HT-29 (cell line): ENCODE results near the gene SPCS1. TPM values are rescaled to one million over a fixed set of nuclear protein-coding genes. Genes with fewer than 3 reads are reported as not detected.

Experiments used
- DNase-seq: peaks from one replicate; pipeline ENCODE4 v3.0.0-alpha.2; 2015; ENCODE audit warnings: low spot score
- total RNA-seq: library from RNA; depleted of rRNA; stranded (reverse); fragments of >200 nt; shearing (Covaris generic); gene quantifications from 2 replicates; pipeline ENCODE4 v1.2.3, GENCODE V29; 2014

SPCS1 gene
- total RNA-seq, 1 experiment from 2014 or later, result 85.7 TPM

- no peak for DNase-seq
These were observed 11.2 kb upstream of the SPCS1 start for GRCh38 chr3:52694528-52695189.

GRCh38 chr3:52695798-52696671 is 9.9 kb upstream of the SPCS1 start:
- DNase-seq, result no peak

DNA sequence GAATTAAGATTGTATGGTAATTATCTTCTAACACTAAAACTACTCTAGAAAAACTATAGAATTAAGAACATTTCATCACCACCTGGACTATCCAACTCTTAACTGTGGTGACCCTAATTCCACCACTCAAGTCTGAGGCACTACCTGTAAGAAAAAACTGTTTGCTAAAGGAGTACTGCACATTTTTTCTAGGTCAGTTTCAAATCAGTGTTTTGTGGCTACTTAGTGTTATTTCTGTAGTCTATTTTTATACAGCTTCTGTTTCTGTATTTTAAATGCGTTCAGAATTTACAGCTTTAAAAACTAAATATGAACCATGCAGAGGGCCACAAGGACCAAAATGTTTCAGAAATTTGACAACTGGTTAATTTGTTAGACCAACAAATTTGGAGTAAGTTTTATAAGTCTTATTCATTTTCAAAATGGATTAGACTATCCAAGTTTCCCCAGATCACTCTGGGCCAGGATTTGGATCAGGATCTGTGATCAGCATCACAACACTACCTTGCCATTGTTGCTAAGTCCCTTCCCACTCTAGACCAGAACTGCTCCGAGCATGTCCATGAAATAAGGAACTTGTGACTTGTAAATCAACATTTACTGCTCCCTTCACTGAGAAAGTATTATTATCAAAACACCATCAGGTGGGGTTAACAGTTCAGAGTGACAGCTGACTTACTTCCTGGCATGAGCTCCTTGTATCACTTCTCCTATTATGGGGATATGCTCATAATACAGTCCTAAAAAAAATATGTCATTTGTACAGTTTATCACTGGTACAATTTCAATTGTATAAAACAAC is 8.9 kb upstream of the SPCS1 start:
- no peak for DNase-seq

GRCh38 chr3:52697632-52697965 is 8.3 kb upstream of the SPCS1 start:
- no peak for DNase-seq

- no peak for DNase-seq
These were observed 2.6 kb upstream of the SPCS1 start for GRCh38 chr3:52703341-52703740.

DNA sequence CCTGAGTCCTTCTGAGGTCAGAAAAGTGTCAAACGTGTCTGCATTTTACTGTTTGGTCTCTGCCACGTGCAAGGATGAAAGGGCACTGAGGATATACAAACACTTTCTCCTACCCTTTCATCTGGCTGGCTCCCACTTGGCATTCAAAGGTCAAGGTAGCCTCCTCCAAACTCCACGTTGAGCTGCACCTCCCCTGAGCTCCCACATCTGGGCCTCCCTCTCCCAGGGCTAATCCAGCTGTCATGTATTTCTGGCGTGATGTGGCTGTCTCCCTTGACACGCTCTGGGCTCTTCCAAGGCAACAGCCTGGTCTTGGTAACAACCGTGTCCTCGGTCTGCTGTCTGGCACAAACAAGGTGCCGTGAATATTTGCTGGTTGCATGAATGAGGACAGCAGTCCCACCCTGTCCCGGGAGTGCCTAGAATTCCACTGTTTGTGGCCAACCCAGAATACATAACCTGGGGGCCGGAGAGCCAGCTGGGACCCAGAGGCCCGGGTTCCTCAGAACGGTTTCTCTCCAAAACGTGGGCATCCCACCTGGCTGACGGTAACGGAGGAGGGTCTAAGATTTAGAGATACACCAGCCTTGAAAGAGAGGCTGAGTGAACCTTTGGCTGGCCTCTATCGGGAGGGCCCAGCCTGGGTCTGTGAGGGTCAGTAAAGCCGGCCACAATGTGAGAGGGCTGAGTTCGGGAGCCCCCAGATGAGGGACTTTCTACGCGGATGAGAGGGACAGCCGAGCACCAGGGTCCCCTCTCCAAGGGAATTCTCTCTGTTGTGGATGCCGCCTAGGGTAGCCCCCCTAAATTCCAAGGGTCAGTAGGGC is 1.1 kb upstream of the SPCS1 start:
- peak; percentile 44 for DNase-seq

DNA sequence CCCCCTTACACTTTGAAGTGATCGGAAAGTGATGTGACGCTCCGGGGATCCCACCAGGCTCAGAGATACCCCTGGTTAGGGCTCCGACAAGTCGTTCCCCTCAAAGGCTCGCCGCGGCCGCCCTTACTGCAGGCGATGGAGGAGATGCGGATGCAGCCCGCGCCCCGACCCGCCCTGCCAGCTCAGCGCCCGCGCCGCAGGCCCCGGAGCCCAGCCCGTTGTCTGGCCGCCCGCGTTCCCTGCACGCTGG is 543 bp upstream of the SPCS1 start:
- no peak for DNase-seq

DNA sequence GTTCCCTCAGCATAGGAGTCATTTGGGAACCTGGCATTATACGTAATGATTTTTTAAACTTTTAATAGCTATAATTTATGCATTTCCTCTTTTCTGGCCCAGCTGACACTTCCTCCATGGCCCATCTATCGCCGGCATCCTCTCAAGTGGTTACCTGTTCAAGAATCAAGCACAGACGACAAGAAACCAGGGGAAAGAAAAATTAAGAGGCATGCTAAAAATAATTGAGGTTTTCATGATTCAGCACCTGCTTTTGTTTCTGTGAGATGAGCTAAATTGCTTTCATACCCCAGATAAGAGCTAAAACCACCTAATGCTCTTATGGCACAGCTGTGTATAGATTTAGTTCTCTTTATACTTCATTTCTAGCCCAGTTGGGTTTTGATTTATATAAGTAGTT is 1.7 kb downstream of the SPCS1 start:
- no peak for DNase-seq

- DNase-seq, result no peak
These were observed 4.6 kb downstream of the SPCS1 start for GRCh38 chr3:52710512-52710911.

DNA sequence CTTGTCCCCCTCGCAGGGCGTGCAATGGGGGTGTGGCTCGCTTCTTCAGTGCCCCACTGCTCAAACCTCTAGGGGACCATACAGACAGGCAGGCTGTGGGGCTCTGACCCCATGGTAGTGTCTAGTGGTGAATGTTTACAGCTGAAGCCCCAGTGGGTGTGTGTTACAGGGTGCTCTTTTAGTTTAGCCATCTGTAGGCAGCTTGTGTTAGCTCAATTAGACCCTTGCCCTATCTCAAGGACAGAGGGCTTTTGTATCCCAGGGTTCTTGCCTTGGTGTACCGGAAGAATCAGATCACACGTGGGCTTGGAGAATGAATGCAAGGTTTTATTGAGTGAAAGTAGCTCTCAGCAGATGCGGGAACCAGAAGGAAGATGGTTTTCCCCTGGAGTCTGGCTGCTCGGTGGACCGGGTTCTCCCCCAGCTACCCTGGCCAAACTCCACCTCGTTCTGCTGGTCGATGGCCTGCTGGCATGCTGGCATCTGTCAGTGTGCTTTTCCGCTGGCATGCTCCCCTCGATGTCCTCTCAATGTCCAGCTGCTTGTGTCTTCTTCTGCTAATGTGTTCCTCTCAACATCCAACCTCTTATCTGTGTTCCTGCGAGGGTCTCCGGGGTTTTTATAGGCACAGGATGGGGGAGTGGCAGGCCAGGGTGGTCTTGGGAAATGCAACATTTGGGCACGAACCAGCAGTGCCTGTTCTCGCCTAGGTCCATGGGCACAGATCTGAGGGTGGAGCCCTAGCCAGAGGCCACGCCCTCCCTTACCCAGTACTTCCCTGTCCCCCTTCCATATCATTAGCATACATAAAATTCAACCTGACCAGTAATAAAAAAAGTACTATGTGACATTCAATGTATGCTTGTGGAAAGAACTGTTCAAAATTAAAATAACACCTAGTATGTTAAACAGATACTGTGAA is 6.6 kb downstream of the SPCS1 start:
- DNase-seq, result no peak

DNA sequence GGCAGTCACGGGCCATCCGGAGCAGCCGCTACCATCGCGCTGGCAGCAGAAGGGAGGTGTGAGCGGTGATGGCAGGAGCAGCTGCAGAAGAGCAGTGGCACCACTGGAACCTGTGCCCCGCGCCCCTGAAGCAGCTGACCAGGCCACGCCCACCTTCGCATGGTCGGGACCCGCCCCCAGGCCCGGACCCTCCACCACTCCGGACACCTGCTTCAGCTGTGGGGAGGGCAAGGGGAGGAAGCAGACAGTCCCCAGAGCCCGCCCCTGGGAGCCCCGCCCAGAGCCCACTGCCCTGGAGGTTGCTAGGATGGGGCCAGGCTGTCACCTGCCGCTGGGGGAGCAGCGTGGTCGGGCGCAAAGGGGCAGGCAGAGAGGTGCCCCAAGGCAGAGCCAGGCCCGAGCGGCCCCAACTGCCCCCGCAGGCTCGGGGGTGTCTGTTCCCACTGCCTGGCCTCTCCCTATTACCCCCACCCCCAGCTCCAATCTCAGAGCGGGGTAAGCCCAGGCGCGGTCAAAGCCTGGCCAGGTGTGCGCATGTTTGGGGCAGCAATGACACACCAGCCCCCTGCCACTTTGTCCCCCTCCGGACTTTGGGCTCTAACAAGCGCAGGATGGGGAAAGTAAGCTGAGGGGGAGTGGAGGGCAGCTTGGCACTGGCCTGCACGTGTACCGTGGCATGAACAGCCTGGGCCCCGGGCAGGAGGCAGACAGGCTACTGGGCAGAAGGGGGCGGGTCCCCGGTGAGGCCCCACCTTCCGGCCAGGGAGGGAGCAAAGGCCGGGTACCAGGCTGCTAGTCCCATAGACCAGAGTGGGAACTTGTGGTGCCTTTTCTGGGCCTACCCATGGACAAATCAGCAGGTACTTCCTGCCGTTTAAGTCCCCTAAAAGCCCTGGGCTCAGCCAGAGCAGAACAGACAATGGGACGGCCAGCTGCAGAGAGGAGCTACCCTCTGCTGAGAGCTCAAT is 8.7 kb downstream of the SPCS1 start:
- DNase-seq, result no peak

DNA sequence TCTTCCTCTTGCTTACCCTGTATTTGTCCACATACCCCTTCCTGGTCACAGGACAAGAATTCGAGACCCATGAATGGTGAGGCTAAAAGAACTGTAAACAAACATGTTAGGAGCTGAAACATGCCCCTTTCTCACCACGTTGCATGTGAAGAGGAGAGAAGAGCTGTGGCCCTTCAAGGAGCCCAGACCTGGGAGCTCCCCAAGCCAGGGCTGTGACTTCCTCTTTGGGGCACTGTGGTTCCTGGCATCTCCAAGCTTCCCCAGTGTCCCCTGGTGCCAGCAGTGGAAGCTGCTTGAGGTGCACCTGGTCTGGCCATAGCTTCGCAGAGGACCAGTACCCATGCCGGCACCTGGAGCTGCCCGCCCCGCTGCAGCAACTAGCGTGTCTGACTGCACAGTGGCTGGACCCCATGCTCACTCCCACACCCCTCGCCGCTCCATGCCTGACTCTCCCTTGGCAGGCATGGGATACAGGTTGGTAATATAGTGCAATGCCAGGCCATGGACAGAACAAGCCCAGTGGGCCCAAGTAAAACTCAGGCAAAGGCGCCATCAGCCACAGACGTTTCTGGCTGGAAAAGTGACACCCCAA is 9.9 kb downstream of the SPCS1 start:
- DNase-seq, result no peak

DNA sequence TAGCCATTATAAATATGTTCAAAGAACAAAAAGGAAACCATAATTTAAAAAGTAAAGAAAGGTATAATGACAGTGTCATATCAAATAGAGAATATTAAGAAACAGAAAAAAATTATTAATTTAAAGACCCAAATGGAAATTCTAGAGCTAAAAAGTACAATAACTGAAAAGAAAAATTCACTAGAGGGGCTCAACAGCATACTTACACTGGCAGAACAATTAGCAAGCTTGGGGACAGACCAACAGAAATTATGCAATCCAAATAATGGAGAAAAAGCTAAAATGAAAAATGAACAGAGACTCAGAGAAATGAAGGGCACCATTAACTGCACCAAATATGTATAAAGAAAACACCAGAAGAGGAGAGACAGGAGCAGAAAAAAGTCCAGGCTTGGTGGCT is 13.7 kb downstream of the SPCS1 start:
- DNase-seq, result no peak

DNA sequence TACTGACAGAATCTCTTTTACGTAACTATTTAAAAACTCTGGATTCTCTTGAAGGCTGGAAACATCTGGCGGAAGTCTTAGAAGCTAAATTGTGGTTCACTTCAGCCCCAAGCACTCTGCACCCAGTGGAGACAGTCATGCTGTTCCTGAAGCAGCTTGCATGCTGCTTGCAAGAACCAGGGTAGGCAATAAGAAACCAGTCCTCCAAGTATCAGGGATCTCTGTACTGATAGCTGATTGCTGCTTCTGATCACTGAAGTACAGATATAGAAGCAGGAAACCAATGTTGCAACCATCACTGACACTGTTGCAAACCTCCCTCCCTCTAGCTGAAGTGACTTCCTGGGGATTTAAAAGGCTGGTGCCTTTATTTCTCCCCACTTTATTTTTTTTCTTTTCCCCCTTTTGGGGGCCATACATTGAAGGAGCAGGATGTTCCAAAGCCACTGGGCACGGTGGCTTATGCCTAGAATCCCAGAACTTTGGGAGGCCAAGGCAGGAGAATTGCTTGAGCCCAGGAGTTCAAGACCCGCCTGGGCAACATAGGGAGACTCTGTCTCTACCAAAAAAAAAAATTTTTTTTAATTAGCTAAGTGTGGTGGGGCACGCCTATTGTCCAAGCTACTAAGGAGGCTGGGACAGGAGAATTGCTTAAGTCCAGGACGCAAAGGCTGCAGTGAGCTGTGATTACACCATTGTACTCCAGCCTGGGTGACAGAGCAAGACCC is 15.3 kb downstream of the SPCS1 start:
- DNase-seq, result no peak

- DNase-seq, result no peak
These were observed 15.8 kb downstream of the SPCS1 start for GRCh38 chr3:52721730-52722008.

DNA sequence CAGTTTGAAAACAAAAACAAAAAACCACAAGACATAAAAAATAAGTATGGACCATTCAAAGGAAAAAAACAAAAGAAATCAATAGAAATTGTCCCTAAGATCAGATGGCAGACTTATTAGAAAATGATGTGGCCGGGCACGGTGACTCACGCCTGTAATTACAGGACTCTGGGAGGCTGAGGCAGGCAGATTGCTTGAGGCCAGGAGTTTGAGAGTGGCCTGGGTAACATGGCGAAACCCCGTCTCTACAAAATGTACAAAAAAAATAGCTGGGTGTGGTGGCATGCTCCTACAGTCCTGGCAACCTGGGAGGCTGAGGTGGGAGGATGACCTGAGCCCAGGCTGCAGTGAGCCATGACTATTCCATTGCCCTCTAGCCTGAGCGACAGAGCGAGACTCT is 16.6 kb downstream of the SPCS1 start:
- DNase-seq, result no peak

GRCh38 chr3:52723935-52724334 is 18.0 kb downstream of the SPCS1 start:
- no peak for DNase-seq

- peak; percentile 3 for DNase-seq
These were observed 18.6 kb downstream of the SPCS1 start for GRCh38 chr3:52724511-52724910.

- DNase-seq, result peak; percentile 7
These were observed 22.8 kb downstream of the SPCS1 start for GRCh38 chr3:52728753-52729152.
